Left renal cortex interstitium (tissue), 4 donors: ENCODE data around the gene DCHS1. TPM values are rescaled to one million over a fixed set of nuclear protein-coding genes. Genes with fewer than 3 reads are reported as not detected.

ENCODE experiments used
- DNase-seq, 4 donors: peaks; one replicate each; pipeline ENCODE4 v3.0.0-alpha.2; 2013; ENCODE audit warnings: low read depth in 4 of 4, low spot score in 2 of 4, missing footprints in 1 of 4
- polyA plus RNA-seq, 4 donors: library from polyadenylated mRNA; unstranded; fragments of 120-200 nt; gene quantifications; one replicate each; pipeline ENCODE4 v1.2.1, GENCODE V29; 2013; ENCODE audit not compliant: insufficient read length in 4 of 4

The DCHS1 gene
- polyA plus RNA-seq, 4 donors: 29.8 to 49.5 (median 37.8) TPM

- DNase-seq: no peak
Observed at GRCh38 chr11:6628526-6628925, 27.1 kb downstream of the DCHS1 start.

DNA sequence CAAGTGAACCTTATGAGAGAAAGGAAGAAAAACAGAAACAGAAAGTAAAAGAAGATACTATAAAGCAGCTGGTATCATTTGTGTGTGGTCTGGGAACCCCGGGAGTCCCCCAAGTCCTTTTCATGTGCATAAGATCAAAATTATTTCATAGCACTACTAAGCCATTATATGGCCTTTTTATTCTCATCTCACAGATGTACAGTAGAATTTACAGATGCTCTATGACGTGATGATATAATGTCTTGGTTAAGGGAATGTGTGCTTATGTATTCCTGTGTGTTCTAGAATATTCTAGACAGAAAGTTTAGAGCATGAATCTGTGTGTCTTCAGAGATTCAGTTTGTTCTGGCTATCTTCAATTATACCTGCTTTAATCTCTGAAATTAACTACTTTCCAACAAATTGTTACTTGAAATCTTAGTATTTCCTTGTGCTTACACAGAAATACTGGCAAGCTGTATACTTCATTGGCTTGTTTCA lies 27.8 kb downstream of the DCHS1 start:
- DNase-seq: no peak

GRCh38 chr11:6626971-6627761 lies 28.4 kb downstream of the DCHS1 start:
- DNase-seq: no peak

DNA sequence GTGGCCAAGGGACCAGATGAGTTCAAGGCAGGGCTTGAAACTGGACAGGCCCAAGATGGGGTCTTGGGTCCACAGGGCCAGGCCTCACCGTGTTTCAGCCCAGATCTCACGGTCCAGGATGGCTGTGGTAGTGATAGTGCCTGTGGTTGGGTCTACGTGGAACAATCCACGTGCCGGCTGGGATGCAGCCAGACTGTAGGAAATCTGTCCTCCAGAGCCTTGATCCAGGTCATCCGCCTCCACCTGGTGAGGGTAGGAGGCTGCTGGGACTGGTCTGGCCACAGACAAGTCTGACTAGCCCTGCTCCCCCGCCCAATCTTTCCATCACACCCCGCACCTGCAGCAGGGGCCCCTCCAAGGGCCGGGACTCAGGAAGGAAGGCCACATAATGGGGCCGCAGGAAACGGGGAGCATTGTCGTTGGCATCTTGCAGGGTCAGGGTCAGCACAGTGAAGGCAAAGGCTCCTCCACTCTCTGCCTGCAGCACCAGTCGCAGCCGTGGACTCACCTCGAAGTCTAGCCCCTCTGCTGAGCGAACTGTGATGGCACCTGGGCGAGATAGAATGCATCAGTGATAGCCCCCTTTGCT lies 29.7 kb downstream of the DCHS1 start:
- DNase-seq: no peak

GRCh38 chr11:6625156-6625831 lies 30.3 kb downstream of the DCHS1 start:
- no peak for DNase-seq

DNA sequence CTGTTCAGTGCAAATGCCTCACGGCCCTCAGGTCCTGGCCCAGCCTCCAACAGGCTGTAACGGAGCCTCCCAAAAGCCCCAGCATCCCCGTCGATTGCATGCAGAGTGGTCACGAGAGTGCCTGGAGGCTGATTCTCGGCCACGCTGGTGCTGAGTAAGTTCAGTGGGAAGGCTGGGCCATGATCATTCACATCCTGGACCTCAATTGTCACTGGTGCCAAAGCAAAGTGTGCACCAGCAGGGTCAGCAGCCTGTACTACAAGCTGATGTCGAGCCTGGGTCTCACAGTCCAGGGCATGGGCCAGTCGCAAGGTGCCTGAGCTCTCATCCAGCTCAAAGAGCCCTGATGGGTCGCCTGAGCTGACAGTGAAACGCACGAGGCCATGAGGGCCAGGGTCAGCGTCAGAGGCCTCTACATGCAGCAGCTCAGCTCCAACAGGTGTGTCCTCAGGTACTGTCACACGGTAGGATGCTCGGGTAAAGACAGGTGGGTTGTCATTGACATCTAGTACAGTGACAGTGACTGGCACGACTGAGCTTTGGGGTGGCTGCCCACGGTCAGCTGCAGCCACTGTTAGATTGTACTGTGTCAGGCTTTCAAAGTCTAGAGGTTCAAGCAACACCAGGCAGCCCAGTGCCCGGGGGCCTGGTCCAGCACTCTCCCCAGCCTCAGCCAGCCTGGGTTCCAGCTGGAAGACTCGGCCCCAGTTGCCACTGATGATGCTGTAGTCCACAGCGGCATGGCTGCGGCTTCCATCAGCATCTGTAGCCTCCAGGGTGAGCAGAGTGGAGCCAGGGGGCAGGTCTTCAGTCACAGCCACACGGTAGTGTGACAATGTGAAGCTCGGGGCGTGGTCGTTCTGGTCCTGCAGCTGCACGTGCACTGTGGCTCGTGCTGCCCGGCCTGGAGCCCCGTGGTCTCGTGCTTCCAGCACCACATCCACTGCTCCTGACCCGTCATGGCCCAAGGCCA lies 31.9 kb downstream of the DCHS1 start:
- no peak for DNase-seq

DNA sequence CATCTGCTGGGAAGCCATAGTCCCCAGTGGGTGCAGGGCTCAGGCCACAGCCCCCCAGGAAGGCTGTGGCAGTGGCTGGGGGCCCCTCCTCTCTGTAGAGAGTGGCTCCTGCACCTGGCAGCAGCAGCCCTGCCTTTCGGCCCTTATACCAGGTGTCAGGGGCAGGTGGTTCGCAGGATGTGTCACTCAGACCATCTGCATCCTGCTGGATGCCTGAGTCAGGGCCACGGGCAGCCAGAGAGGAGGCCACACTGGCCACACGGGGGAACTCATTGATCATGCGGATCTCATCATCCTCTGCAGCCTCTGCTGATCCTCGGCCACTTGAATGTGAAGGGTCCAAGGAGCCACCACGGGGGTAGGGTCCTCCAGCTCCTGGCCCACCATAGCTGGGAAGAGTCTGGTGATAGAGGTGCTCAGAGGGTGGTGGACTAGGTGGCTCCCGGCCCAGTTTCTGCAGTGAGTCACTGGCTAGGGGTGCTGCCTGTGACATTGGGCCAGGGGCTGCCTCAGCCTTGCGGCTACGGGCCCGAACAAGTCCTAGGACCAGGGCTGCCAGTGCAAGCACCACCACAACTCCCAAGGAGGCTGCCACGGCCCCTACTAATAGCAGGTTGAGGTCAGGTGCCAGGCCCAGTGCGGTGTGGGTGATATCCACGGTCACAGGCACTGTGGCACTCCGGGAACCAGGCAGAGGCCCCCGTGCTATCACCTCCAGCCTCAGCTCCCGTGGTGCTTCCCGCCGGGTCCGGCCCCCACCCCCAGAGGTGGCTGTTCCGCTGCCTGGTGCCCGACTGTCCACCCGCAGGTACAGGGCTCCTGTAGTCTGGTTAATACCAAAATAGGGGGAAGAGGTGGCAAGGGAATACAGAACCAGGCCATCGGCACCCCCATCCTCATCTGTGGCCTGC lies 33.1 kb downstream of the DCHS1 start:
- no peak for DNase-seq

DNA sequence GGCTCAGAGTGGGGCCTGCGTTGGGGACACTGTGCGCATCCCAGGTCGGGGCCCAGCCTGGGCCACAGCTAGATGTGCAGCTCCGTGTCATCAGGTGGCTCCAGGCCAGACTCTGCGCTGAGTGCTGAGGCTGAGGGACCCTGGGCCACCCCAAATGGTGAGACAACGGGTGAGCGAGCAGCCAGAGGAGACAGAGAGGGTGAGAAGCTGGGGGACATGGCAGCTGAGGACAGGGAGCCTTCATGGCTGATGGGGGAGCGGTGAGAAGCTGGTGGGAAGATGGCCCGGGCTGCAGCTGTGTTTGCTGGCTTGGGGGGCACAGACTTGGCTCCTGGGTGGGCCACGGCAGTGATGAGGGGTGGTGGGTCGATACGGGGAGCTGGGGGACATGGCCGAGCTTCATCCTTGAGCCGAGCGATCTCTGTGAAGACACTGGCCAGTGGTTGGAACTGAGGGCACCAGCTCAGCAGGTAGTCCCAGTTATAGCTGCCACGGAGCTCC lies 33.8 kb downstream of the DCHS1 start:
- DNase-seq: no peak

DNA sequence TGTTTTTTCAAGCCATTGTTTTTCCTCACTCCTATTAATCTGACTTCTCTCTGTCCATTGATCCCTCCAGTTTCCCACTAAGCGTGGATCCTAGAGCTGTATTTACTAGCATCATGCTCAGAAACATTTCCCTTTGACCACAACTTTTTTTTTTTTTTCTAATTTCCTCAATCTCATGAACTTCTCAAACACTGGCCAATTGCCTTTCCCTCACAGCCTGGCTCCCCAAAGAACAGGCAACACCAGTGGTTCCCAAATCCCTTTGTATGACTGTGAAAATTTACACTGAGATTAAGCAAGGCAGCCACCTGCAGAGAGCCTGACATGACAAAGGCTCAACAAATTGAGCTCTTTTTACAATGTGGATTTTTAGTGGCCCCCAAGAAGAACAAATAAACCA lies 35.0 kb downstream of the DCHS1 start:
- DNase-seq: no peak

GRCh38 chr11:6619004-6619745 lies 36.4 kb downstream of the DCHS1 start, which contains the start of gene TPP1:
Gene TPP1, minus strand, starts transcription at chr11:6619422. Its CDS starts 22 bp downstream, at chr11:6619400.
- peak in 3 of 4 donors; percentile 89 to 96 (median 91) for DNase-seq

DNA sequence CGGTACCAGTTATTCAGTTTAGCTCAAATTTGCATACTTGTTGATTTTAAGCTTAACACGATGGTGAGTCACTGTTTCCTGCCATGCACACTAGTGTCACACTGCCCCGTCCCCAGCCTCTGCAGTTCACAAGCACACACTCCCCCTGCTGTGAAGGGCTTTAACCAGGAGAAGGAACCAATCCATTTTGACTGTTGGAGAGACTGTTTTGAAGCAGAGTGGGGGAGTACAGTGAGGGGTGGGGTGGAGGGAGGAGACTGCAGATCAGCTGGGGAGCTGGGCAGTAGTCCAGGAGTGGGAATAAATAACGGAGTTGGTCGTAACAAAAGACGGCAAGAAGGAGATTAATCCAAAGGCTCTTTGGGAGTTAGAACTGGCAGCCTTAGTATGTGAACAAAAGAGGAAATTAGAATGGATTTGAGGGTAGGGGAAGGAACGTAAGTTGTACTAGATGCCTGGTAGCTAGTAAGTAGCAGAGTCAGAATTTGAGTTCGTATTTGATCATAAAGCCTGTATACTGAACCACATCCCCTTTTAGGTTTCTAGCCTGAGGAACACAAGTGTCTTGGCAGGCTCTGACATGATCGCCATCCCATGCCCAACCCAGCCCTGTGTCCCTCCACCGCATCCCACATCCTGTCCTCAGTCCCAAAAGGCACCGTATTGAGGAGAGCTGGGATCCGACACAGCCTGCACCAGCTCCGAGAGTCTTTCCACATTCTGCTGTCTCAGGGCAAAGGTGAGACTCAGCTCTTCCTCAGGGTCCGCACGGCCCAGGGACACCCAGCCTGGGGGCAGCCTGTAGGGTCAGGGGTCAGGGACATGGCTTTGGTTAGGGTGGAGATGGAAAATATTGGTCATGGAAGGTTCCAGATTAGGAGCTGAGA lies 37.2 kb downstream of the DCHS1 start:
- peak in 1 of 4 donors; percentile 64 for DNase-seq

GRCh38 chr11:6617315-6617781 lies 38.3 kb downstream of the DCHS1 start:
- DNase-seq: no peak

GRCh38 chr11:6616596-6617250 lies 38.9 kb downstream of the DCHS1 start:
- DNase-seq: no peak

DNA sequence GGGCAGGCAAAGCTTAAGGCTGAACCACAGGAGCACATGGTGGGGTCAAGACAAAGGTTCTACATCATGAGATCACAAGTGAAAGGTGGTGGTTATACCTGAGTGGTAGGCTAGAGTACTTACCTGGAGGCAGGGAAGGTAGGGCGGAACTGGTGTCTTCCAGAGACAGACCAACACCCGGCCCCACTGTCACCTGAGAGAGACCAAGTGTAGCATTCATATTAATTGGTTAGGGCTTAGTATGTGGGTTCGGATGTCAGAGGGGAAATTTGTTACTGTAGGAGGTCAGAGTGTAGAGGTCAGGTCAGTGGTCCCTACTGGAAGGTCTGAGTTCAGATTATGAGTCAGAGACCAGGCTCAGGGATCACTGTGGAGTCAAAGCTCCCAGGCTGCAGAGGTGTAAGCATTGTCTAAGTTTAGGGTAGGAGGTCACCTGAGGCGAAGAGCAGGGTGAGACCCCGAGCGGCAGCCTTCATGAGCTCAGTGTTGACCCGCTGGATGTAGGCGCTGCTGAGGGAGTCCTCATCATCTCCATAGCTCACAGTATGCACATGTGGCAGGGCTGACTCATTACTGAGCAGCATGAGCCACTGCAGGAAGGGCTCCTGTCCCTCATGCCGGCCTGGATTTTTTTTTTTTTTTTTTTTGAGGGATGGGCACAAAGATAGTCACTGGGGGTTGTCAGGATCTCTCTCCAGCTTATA lies 39.6 kb downstream of the DCHS1 start:
- DNase-seq: no peak

DNA sequence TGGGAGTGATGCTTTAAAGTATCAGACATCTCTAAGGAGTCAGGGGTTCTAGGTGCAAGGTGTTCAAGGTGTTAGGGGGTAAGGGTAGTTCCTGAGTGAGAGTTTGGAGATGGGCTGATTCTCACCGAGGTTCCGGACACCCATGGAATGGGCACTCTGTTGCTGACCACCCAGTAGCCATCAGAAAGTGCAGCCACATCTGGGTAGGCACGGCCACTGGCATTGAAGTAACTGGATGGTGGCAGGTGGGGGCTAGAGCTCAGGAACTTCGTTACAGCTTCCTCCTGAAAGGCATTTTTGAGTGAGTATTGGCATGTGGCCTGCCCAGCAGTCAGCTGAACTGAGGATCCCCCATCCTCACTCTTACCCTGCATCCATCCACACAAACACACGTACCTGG lies 40.6 kb downstream of the DCHS1 start:
- no peak for DNase-seq

- DNase-seq: no peak
Observed at GRCh38 chr11:6614446-6614845, 41.2 kb downstream of the DCHS1 start.
